Hepatocyte (in vitro differentiated cells): ENCODE data around the gene BCL10.

ENCODE experiments used
- EZH2 ChIP-seq: fragments of 200-600 bp; sonication (generic); IDR thresholded peaks from 2 replicates; pipeline ENCODE4 v1.6.1; 2016; ENCODE audit warnings: antibody characterized with exemption, mild to moderate bottlenecking, borderline replicate concordance
- EZH2phosphoT487 ChIP-seq: fragments of 200-600 bp; sonication (generic); IDR thresholded peaks from one replicate; pipeline ENCODE4 v1.6.1; 2018; ENCODE audit warnings: antibody characterized with exemption, mild to moderate bottlenecking, low read depth, moderate library complexity; ENCODE audit not compliant: unreplicated experiment, severe bottlenecking
- TF ChIP-seq, protein P1 (sequence below): fragments of 200-600 bp; sonication (generic); IDR thresholded peaks from 2 replicates; pipeline ENCODE4 v1.5.1; 2016; ENCODE audit warnings: antibody characterized with exemption, mild to moderate bottlenecking; ENCODE audit not compliant: poor library complexity

DNA sequence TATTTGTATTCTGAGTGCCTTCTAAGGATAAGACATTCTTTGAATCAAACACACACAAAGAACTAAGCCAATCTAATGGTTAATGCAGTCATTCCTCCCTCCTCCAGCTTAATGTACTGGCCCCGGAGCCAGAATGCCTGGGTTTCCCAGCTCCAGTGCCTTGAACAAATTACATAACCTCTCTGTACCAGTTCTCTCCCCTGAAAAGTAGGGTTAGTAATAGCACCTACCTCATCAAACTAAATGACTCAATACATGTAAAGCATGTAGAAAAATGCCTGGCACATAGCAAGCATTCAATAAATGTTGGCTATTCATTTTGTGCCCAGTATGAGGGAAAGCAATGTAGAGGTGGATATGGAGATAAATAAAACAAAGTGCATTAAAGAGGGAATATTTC lies 31.0 kb downstream of the BCL10 start:
- TF ChIP-seq, protein P1, sequence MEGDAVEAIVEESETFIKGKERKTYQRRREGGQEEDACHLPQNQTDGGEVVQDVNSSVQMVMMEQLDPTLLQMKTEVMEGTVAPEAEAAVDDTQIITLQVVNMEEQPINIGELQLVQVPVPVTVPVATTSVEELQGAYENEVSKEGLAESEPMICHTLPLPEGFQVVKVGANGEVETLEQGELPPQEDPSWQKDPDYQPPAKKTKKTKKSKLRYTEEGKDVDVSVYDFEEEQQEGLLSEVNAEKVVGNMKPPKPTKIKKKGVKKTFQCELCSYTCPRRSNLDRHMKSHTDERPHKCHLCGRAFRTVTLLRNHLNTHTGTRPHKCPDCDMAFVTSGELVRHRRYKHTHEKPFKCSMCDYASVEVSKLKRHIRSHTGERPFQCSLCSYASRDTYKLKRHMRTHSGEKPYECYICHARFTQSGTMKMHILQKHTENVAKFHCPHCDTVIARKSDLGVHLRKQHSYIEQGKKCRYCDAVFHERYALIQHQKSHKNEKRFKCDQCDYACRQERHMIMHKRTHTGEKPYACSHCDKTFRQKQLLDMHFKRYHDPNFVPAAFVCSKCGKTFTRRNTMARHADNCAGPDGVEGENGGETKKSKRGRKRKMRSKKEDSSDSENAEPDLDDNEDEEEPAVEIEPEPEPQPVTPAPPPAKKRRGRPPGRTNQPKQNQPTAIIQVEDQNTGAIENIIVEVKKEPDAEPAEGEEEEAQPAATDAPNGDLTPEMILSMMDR = no peak
- no peak for TF ChIP-seq EZH2
- no peak for TF ChIP-seq EZH2phosphoT487
